GM19043 (cell line): ENCODE measurements around the gene AGBL4.
"Not testable (repeated sequence)": the region's sequence is repeated elsewhere in the genome, so short reads cannot be mapped to it uniquely, and the experiment has no call there.

ENCODE experiments used
- ATAC-seq: cut with Tn5 transposase; IDR thresholded peaks from one replicate; pipeline ENCODE4 v1.9.1; 2021; ENCODE audit warnings: low read depth; ENCODE audit not compliant: unreplicated experiment

AGBL4 gene

DNA sequence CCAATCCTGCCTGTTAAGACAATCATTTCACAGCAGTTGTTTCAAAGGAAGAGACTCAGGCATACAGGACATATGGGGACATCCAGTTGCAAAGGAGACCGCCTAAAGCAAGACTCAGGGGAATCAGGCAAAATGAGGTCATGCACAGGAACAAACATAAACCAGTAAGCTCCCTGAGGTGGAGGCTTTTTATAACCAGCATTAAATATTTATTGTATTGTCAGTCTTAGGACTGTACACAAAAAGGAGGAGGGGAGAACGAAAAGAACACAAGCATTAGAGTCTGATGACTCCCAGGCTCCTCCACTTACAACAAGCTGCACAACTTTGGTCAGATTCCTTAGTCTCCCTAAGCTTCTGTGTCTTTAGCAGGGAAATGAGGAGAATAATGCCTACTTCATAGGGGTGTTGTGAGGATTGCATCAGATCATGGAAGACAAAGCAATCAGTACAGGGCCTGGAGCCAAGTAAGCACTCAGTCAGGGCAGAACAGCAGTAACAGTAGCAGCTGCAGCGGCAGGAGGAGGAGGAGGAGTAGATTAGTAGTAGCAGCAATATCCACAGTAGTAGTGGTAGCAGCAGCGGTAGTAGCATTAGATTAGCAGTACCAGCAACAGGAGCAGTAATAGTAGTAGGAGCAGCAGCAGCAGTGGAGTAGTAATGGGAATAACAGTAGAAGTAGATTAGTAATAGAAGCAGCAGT, 1497.6 kb downstream of the AGBL4 start:
- no peak for ATAC-seq

GRCh38 chr1:48524892-48525467, 1498.8 kb downstream of the AGBL4 start:
- no peak for ATAC-seq

- ATAC-seq = no peak
Measured at GRCh38 chr1:48523558-48523957, 1500.2 kb downstream of the AGBL4 start.

- not testable (repeated sequence) for ATAC-seq
Measured at GRCh38 chr1:48519896-48520295, 1503.9 kb downstream of the AGBL4 start.

DNA sequence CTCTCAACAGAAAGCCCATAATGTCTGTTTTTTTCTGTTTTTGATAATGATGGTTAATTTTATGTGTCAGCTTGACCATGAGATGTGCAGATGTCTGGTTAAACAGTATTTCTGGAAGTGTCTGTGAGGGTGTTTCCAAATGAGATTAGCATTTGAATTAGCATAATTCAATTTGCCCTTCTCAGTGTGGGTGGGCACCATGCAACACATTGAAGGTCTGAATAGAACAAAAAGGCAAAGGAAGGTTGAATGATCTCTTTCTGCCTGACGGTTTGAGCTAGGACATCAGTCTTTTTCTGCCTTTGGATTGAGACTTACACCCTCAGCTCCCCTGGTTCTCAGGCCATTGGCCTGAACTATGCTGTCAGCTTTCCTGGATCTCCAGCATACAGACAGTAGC, 1516.9 kb downstream of the AGBL4 start:
- no peak for ATAC-seq

DNA sequence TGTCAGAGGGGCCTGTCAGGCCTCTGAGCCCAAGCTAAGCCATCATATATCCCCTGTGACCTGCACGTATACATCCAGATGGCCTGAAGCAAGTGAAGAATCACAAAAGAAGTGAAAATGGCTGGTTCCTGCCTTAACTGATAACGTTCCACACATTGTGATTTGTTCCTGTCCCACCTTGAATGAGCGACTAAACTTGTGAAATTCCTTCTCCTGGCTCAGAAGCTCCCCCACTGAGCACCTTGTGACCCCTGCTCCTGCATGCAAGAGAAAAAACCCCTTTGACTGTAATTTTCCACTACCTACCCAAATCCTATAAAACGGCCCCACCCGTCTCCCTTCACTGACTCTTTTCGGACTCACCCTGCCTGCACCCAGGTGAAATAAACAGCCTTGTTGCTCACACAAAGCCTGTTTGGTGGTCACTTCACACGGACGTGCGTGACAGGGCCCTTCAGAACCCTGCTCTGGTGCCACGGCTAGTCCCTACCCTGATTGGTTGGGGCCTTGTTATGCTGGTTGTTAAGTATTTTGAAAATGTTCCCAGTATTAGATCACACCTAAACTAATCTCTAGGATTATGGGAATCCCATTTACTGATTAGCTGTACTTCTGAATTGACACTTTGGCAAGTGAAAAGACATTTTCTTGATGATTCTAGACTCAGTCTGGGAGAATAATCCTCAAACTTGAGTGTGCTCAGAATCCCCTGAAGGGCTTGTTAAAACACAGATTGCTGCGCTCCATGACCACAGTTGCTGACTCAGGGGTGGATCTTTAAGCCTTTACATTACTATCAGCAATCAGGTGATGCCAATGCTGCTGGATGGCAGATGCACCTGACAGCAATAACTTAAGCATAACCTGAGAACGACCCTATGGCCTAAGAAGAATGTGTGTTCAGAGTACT, 1523.0 kb downstream of the AGBL4 start:
- no peak for ATAC-seq

GRCh38 chr1:48499211-48499735, 1524.5 kb downstream of the AGBL4 start:
- ATAC-seq = no peak

DNA sequence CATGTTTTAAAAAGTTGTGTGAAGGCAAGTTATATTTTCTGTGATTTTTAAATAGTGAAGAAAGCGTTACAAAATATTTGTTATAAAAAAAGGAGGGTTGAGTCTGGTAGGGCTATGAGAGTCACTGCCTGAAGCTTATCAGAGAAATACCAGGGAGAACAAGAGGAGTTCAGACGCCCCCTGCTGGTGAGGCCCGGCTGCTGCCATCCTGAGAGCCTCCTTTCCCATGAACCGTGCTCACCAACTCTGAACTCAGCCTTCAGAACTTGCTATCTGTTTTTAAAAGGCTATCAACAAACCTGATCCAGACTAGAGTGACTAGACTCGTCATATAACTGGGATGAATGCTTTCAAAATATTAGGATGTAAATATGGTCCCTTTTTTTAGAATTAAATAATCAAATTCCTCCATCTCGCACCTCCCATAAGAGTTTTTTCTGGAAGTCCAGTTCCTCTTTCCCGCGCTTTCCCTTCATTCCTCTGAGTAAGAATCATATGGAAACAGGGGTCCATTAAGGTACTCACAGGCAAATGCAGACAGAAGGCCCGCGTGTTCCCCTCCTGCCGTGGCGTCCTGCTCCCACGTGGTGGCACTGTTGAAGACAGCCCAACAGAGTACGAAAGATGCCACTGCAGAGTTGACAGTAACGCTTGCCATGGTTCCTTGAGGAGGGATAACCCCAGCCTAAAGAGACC, 1525.5 kb downstream of the AGBL4 start:
- peak; percentile 84 for ATAC-seq

DNA sequence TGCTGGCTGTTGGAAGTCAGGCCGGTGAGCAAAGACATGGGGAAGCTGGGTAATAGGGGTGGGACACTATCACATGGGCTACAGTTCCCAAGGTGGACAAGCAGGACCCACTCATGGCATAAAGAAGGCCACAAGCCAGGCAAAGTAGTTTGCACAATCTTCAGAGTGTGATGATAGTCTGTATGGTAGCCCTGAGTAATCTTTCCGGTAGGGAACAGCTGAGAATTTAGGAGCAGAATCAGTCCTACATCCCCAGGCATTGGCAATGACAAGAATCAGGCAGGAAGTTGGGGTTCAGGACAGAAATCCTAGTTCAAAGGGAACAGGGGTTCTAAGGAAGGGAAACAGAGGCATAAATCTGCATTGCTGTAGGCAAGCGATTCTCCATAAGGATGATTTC, 1527.8 kb downstream of the AGBL4 start:
- ATAC-seq = no peak

DNA sequence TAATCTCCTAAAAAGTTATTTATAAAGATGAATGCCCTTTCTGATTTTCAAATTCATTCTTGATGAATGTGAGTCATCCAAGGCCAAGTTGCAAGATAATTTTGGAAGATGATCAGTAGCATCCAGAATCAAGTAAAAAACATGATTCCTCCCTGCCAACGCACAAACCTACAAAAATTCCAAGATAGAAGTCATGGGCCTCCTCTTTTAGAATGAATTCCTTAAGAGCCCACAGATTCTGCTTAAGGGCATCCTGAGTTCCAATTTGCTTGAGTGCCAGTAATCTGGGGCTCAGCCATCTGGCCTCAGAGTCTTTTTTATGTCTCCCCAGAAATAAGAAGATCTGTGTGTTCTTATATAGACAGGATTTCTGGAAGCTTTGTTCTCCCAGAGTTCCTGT, 1528.6 kb downstream of the AGBL4 start:
- no peak for ATAC-seq

- ATAC-seq = no peak
Measured at GRCh38 chr1:48493970-48494769, 1529.6 kb downstream of the AGBL4 start.

- no peak for ATAC-seq
Measured at GRCh38 chr1:48493041-48493440, 1530.7 kb downstream of the AGBL4 start.

DNA sequence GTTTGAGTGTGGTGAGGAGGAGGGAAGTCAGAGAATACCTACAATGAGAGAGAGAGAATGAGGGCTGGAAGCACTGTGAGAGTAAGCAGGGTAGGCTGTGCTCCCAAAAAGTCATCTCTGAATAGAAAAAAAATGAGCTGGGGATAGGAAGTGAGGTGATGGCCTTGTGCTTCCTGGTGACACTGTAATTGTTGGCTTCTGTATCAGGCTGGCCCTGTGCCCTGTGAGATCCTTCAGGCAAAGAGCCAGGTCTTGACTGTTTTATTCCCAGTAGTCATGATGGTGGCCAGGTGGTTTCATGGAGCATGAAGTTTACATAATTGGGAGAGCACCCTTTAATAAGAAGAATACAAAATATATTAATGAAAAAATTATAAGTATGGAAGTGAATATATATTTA, 1531.4 kb downstream of the AGBL4 start:
- ATAC-seq = no peak

- ATAC-seq = no peak
Measured at GRCh38 chr1:48488721-48489120, 1535.0 kb downstream of the AGBL4 start.
